GM12878 (cell line): ENCODE measurements around the gene FKBP2. TPM values are rescaled to one million over a fixed set of nuclear protein-coding genes. Genes with fewer than 3 reads are reported as not detected.

Source experiments
- ATF2 ChIP-seq: IDR thresholded peaks from 2 replicates; pipeline ENCODE4 v1.6.1; 2012; ENCODE audit warnings: low read length, inconsistent platforms
- ATF3 ChIP-seq: IDR thresholded peaks from 2 replicates; pipeline ENCODE4 v1.6.1; 2011; ENCODE audit warnings: low read depth, mild to moderate bottlenecking, low read length, moderate library complexity, borderline replicate concordance; ENCODE audit errors: extremely low read depth
- CEBPZ ChIP-seq: fragments of 150-350 bp; IDR thresholded peaks from 2 replicates; pipeline ENCODE4 v1.6.1; 2016; ENCODE audit warnings: low read depth, low read length
- ETV6 ChIP-seq, 2 experiments: fragments of 450-650 bp in 1 of 2; IDR thresholded peaks in 1 of 2; conservative IDR thresholded peaks in 1 of 2; 2 replicates each; pipeline ENCODE4 v1.6.1; 2014; ENCODE audit warnings: antibody characterized with exemption in 1 of 2, borderline replicate concordance in 1 of 2, low read depth in 1 of 2, mild to moderate bottlenecking in 1 of 2, moderate library complexity in 1 of 2
- IRF4 ChIP-seq: IDR thresholded peaks from 2 replicates; pipeline ENCODE4 v1.6.1; 2011; ENCODE audit warnings: low read depth, low read length
- JUND ChIP-seq: IDR thresholded peaks from 2 replicates; pipeline ENCODE4 v1.6.1; 2012; ENCODE audit warnings: low read depth, mild to moderate bottlenecking, low read length, improper control_type of control experiment, moderate library complexity
- KLF5 ChIP-seq: fragments of 450-650 bp; IDR thresholded peaks from 2 replicates; pipeline ENCODE4 v1.6.1; 2014; ENCODE audit warnings: mild to moderate bottlenecking; ENCODE audit not compliant: partially characterized antibody
- LARP7 ChIP-seq: fragments of 450-650 bp; IDR thresholded peaks from 2 replicates; pipeline ENCODE4 v1.6.1; 2017; ENCODE audit warnings: mild to moderate bottlenecking
- NBN ChIP-seq: fragments of 450-650 bp; IDR thresholded peaks from 2 replicates; pipeline ENCODE4 v1.6.1; 2016
- PAX5 ChIP-seq: IDR thresholded peaks from 2 replicates; pipeline ENCODE4 v1.6.1; 2011; ENCODE audit warnings: low read depth, low read length, borderline replicate concordance
- RBBP5 ChIP-seq: fragments of 200-600 bp; sonication (generic); conservative IDR thresholded peaks from 2 replicates; pipeline ENCODE4 v1.6.1; 2016
- RUNX3 ChIP-seq: IDR thresholded peaks from 2 replicates; pipeline ENCODE4 v1.6.1; 2012; ENCODE audit warnings: low read length, inconsistent platforms
- SMAD5 ChIP-seq: IDR thresholded peaks from 2 replicates; pipeline ENCODE4 v1.6.1; 2016; ENCODE audit warnings: antibody characterized with exemption, low read depth
- SMARCA5 ChIP-seq: fragments of 450-650 bp; IDR thresholded peaks from 2 replicates; pipeline ENCODE4 v1.6.1; 2017; ENCODE audit warnings: mild to moderate bottlenecking
- SPI1 ChIP-seq: IDR thresholded peaks from 2 replicates; pipeline ENCODE4 v1.6.1; 2011; ENCODE audit warnings: low read depth, mild to moderate bottlenecking, low read length, moderate library complexity, borderline replicate concordance; ENCODE audit not compliant: insufficient read depth
- SRF ChIP-seq, 2 experiments: IDR thresholded peaks; 2 replicates each; pipeline ENCODE4 v1.6.1; 2011; ENCODE audit warnings: low read depth in 2 of 2, low read length in 2 of 2, mild to moderate bottlenecking in 1 of 2, moderate library complexity in 1 of 2
- ZBTB33 ChIP-seq: fragments of 450-650 bp; IDR thresholded peaks from 2 replicates; pipeline ENCODE4 v1.6.1; 2017; ENCODE audit warnings: mild to moderate bottlenecking
- ZNF274 ChIP-seq: IDR thresholded peaks from one replicate; pipeline ENCODE4 v1.8.0; 2011; ENCODE audit not compliant: insufficient read length, insufficient read depth
- polyA plus RNA-seq, 11 experiments: library from polyadenylated mRNA; depleted of rRNA in 4 of 11; unstranded in 6 of 11; stranded (reverse) in 5 of 11; fragments of >200 nt; fragmentation: Nextera tagmentation in 4 of 11; fragmentation: Illumina TruSeq in 1 of 11; extraction: Ambion mirVana in 4 of 11; extraction: Trizol in 1 of 11; gene quantifications; 1 replicate in 1 of 11; 2 replicates in 10 of 11; pipeline versions ENCODE4 v1.2.1 to v1.2.3, GENCODE V29; 2011 to 2016; ENCODE audit warnings: inconsistent platforms in 2 of 11, missing spikeins in 2 of 11, low read depth in 1 of 11
- total RNA-seq, 4 experiments: library from RNA; depleted of rRNA in 3 of 4; stranded (reverse); fragments of >200 nt in 3 of 4; fragmentation: Illumina TruSeq in 1 of 4; extraction: Trizol in 1 of 4; gene quantifications; 2 replicates each; pipeline versions ENCODE4 v1.2.1 to v1.2.3, GENCODE V29; 2013 to 2021
- TF ChIP-seq, protein P1 (sequence below): fragments of 450-650 bp; IDR thresholded peaks from 2 replicates; pipeline ENCODE4 v1.6.1; 2017; ENCODE audit warnings: mild to moderate bottlenecking, moderate library complexity

FKBP2 gene
- total and polyA plus RNA-seq, 10 of the 15 experiments (the other 5 are each of a cell fraction or from before 2014, with no cell fraction given) = 1.8 to 99.7 (median 39.5) TPM

- TF ChIP-seq CEBPZ (no peak), KLF5 (no peak), SMAD5 (no peak), SRF (IDR thresholded peaks at IDR 0.05; ENCODE audit: low read depth in 2 of 2, low read length in 2 of 2) (no peak), ATF3 (no peak), LARP7 (peak; percentile 70; the same call in 1 of the 2 replicates), ETV6 (conservative IDR thresholded peaks at IDR 0.05 in 1 of 2, IDR thresholded peaks at IDR 0.05 in 1 of 2; ENCODE audit: borderline replicate concordance in 1 of 2, low read depth in 1 of 2) (no peak), NBN (peak; percentile 64; the same call in 1 of the 2 replicates), IRF4 (no peak), RUNX3 (no peak), ATF2 (no peak), ZNF274 (no peak), PAX5 (0 out of 2 replicates have a peak, but pooled peaks have one; percentile 5), RBBP5 (no peak), JUND (no peak), SMARCA5 (no peak), ZBTB33 (no peak), SPI1 (no peak)
- TF ChIP-seq, protein P1, sequence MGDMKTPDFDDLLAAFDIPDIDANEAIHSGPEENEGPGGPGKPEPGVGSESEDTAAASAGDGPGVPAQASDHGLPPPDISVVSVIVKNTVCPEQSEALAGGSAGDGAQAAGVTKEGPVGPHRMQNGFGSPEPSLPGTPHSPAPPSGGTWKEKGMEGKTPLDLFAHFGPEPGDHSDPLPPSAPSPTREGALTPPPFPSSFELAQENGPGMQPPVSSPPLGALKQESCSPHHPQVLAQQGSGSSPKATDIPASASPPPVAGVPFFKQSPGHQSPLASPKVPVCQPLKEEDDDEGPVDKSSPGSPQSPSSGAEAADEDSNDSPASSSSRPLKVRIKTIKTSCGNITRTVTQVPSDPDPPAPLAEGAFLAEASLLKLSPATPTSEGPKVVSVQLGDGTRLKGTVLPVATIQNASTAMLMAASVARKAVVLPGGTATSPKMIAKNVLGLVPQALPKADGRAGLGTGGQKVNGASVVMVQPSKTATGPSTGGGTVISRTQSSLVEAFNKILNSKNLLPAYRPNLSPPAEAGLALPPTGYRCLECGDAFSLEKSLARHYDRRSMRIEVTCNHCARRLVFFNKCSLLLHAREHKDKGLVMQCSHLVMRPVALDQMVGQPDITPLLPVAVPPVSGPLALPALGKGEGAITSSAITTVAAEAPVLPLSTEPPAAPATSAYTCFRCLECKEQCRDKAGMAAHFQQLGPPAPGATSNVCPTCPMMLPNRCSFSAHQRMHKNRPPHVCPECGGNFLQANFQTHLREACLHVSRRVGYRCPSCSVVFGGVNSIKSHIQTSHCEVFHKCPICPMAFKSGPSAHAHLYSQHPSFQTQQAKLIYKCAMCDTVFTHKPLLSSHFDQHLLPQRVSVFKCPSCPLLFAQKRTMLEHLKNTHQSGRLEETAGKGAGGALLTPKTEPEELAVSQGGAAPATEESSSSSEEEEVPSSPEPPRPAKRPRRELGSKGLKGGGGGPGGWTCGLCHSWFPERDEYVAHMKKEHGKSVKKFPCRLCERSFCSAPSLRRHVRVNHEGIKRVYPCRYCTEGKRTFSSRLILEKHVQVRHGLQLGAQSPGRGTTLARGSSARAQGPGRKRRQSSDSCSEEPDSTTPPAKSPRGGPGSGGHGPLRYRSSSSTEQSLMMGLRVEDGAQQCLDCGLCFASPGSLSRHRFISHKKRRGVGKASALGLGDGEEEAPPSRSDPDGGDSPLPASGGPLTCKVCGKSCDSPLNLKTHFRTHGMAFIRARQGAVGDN = no peak
These were observed 43.4 kb downstream of the FKBP2 start, which contains the start of gene BAD (continued) for GRCh38 chr11:64284048-64284961.
